Effector CD8-positive, alpha-beta T cell (primary cell): ENCODE results near the gene NQO2.
A peak's percentile ranks its signal among the peaks of the same experiment; 100 is the strongest.
"Not testable (repeated sequence)": the region's sequence is repeated elsewhere in the genome, so short reads cannot be mapped to it uniquely, and the experiment has no call there.

Experiments used
- DNase-seq: peaks from one replicate; lab custom pipeline; 2025; lab: John Stamatoyannopoulos, UW

Gene NQO2

DNA sequence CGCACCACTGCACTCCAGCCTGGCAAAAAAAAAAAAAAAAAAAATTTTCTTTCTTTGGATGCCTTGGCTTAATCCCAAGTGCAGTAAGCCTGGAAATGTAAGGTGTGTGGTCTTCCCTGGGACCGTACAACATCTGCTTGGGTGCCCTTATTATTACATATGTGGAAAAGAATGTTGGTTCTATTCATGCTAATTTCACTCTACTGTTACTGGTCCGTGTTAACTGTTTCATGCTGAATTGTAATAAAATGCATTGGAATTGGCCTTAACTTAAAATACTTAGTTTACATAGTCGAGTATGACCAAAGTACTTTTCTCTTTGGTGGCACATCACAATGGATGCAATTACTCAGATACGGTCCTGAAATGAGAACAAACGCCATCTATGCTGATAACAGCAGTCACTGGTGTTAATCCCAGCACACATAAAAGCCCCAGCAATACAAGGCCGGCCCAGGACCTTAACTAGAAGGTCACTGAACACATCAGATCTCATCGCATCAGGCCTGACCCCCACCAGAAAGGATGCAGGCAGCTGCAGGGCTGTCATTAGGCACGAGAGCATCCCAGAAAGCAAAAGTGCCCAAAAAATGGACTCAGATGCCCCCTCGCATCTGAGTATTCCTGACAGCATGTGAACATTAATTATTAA, 29.5 kb upstream of the NQO2 start:
- no peak for DNase-seq

DNA sequence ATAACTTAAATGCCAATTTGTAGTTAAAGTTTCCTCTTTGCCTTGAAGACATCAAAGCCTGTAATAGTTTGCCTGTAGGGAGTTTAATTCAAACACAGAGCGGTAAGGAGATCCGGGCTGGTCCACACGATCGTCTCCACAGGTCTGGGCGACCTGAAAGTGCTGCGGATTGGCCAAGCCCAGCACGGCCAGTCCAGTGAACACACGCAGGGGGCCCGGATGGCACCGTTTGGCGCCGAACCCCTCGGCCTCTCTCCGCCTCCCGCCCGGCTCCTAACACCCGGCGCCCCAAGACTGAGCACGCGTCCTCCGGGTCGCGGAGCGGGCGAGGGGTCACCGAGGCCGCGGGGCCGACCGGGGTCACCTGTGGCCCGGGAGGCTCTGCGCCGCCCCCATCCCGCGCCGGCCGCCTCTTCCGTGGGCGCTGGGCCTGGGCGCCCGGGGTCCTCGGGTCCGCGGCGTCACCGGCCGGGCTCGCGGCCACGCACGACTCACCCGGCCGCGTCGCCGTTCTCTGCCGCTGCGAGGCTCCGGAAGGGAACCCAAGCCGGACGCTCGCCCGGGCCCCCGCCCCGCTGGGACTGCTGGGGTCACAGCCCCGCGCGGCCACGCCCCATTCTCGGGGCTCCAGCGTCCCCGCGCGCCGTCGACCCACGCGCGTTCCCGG, 28.8 kb upstream of the NQO2 start:
- DNase-seq, result peak; percentile 22

DNA sequence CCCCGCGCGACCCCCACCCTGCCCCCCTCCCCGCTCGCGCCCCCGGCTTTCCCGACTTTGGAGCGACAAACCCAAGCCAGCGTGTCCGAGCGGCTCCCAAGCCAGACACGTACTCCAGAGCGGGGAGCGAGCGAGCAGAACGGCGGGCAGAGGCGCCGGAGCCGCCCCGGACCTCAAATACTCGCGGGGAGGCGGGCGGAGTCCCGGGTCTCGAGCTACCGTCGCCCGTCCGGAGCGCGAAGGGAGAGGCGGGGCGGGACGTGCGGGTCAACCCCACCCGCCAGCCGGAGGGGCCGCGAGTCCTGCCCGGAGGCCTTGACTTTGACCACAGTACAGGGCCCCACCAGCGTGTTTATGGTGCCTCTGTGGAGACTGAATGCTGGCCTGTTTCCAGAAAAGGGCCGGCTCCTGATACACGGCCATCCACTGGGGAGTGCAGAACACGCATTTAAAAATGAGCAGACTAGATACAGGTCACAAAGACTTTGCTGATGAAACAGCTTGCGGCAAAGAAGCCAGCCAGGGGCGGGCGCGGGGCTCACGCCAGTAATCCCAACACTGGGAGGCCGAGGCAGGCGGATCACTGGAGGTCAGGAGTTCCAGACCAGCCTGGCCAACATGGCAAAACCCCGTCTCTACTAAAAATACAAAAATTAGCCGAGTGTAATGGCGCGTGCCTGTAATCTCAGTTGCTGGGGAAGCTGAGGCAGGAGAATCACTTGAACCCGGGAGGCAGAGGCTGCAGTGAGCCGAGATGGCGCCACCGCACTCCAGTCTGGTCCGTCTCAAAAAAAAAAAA, 28.1 kb upstream of the NQO2 start, which contains the start of gene SERPINB6:
TSS of gene SERPINB6 (minus strand) at position 148 of the 799 bp plus-strand sequence. CDS start 12,235 bp downstream, outside the sequence.
- DNase-seq, result no peak

DNA sequence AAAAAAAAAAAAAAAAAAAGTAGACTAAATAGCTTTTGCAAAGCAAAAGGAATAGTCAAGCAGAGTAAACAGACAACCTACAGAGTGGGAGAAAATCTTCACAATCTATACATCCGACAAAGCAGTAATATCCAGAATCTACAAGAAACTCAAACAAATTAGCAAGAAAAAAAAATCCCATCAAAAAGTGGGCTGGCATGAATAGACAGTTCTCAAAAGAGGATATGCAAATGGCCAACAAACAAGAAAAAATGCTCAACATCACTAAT, 27.5 kb upstream of the NQO2 start:
- not testable (repeated sequence) for DNase-seq

DNA sequence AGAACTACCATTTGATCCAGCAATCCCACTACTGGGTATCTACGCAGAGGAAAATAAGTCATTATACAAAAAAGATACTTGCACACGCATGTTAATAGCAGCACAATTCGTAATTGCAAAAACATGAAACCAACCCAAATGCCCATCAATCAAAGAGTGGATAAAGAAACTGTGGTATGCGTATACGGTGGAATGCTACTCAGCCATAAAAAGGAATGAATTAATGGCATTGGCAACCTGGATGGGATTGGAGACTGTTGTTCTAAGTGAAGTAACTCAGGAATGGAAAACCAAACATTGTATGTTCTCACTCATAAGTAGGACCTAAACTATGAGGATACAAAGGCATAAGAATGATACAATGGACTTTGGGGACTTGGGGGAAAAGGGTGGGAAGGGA, 27.0 kb upstream of the NQO2 start:
- DNase-seq, result not testable (repeated sequence)

DNA sequence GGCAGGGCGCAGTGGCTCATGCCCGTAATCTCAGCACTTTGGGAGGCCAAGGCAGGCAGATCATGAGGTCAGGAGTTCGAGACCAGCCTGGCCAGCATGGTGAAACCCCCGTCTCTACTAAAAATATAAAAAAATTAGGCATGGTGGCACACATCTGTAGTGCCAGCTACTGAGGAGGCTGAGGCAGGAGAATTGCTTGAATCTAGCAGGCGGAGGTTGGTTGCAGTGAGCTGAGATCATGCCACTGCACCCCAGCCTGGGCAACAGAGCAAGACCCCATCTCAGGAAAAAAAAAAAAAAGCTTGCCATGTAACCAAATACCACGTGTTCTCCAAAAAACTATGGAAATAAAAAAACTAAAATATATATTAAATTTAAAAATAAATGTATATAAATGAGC, 26.5 kb upstream of the NQO2 start:
- not testable (repeated sequence) for DNase-seq

DNA sequence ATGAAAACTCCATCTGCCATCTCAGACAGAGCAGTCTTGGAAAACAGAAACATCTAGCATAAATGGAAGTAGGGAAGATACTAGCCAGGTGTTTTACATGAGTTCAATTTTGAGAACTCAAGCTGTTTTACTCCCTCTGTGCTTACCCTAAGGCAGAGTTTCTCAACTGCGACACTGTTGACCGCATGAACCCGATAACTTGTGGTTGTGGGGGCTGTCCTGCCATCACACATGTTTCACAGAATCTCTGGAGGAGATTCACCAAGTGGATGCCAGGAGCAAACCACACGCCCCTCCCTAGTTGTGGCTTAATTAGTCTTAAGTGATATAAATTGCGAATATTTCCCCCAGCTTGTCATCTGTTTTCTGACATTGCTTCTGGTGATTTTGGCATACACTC, 26.0 kb upstream of the NQO2 start:
- no peak for DNase-seq

DNA sequence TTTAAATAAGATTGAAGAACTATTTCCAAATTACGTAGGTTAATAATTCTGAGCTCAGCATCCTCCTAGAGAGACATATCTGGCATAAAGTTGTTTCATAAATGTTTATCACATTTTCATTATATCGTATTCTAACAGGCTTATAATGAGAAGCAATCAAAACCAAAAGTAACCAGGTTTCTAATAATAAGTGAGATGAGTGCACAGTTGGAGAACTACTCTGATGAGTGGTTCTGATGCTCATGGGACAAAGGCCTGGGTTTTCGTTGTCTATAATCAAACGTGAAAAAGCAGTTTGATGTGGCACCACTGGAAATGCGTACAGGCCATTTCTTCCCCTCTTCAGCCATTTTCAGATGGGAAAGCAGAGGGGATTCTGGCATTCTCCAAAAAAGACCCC, 23.6 kb upstream of the NQO2 start:
- DNase-seq, result no peak

DNA sequence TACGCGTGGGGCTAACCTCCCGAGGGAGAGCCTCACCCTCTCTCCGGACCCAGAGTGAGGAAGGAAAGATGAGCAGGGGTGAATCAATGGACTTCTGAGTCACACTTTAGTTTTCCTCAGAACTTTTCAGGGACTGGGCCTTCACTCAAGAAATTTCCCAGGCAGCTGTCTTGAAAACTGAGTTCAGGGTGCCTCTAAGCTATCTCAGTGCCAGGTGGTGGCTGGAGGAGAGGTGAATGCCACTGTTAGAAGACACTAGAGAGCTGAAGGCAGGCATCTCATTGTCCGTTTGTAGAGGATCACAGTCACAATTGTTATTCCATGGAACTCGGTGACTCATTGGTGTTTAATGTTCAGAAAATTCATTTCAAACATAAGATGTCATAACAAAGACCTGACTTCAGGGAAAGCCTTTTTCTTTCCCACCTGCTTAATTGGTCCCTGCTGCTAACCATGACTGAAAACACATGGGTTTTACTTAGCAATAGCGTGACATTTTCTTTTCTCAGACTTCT, 23.1 kb upstream of the NQO2 start:
- DNase-seq, result no peak

DNA sequence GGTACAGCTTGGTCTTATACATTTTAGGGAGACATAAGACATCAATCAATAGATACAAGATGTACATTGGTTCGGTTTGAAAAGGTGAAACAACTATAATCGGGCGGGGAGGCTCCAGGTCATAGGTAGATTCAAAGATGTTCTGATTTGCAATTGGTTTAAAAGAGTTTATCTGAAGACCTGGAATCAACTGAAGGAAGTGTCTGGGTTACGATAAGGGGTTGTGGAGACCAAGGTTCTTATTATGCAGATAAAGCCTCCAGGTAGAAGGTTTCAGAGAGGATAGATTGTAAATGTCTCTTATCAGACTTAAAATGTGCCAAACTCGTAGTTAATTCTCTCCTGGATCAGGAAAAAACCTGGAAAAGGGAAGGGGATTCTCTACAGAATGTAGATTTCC, 22.4 kb upstream of the NQO2 start:
- DNase-seq, result no peak

DNA sequence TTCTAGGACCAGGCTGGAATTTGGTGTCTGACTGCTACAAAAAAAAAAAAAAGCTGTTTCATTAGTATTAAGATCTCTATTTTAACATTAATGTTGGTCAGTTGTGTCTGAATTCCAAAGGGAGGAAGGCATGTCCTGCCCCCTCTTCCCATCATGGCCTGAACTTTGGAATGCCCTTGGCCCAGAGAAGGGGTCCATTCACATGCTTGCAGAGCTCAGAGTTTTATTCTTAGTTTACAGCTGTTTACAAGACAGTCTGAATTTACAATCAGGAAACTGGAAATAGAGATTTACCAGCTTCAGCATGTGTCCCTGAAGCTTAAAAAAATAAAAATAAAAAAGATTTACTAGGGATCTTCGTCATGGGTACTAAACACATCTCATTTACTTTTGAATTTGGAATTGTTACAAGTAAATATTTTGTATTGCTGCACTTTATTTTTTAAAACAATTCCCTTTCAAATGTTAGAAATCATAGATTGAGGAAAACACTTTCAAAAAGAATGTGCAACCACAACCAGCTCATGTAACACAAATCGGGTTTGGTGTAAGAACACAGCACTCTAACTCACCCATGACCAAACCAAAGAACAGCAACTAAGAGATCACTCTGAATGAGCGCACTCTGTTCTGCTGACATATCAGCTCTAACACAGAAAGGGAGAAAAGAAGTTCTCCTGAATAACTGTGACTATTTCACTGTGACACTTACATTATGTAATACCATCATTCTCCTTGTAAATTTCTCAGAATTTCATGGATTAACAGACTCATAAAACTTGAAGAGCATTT, 21.7 kb upstream of the NQO2 start:
- no peak for DNase-seq

DNA sequence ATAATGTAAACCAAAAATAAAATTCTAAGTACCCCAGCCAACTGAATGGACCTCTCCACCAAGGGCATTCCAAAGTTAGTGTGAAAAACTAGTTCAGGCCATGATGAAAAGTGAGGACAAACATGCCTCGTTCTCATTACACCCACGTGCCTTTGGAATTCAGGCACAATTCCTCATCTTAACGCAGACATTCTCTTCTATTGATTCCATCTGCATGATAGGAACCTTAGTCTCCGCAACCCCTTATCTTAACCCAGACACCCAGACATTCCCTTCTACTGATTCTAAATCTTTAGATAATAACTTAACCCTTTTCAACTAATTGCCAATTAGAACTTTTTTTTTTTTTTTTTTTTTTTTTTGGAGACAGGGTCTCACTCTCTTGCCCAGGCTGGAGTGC, 20.8 kb upstream of the NQO2 start:
- DNase-seq, result no peak

DNA sequence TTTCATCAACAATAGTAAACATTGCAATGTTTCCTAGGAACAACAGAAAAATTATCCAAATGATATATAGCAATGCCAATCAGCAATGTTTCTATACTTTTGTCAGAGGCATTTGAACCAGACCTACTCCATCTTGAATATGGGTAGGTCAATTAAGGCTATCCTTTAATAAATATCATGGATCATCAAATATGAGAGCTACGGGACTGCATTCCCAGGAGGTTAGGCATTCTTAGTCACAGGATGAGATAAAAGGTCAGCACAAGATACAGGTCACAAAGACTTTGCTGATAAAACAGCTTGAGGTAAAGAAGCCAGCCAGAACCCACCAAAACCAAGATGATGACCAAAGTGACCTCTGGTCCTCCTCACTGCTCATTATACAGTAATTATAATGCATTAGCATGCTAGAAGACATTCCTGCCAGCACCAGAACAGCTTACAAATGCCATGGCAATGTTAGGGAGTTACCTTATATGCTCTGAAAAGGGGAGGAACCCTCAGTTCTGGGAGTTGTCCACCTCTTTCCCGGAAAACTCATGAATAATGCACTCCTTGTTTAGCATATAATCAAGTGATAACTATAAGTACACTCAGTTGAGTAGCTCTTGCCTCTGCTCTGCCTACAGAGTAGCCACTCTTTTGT, 19.8 kb upstream of the NQO2 start:
- no peak for DNase-seq

DNA sequence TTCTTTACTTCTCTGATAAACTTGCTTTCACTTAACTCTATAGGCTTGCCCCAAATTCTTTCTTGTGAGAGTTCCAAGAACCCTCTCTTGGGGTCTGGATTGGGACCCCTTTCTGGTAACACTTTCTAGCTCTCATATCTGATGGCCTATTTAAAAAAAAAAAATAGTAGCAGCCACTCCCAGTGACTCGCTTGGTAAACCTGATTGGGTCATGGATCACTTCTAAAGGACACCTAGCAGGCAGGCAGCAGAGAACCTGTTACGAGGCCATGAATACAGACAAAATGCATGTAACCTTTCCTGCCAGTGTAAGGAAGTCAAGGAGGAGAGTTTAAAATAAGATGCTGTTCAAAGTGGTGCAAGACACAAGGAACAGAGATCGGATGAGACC, 19.2 kb upstream of the NQO2 start:
- DNase-seq, result no peak

DNA sequence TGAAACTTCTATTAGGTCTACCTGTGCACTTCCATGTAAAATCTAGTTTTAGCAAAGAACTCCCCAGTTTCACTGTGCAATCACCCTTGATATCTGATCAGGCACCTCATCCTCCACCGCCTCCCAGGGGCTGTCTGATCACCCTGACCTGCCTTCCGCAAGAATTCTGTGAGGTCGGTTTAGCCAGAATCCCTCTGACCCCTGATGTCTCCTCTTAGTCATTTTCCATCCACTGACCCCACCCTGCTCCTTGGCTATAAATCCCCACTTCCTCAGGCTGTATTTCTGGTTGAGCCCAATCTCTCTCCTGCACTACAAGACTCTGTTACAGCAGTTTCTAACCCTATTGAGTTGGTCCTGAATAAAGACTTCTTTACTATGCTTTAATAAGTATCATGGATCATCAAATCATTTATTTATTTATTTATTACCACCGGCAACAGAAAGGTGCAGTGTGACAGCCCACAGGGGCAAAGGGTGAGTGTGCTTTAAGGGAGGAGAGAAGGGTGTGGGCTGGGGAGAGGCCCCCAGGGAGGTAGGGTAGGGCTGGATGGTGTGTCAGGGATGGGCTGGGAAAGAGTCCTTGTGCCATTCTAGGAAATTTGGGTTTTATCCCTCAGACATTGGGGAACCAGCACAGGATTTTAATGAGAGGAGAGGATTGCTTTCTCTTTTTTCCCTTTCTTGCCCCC, 17.1 kb upstream of the NQO2 start:
- no peak for DNase-seq

DNA sequence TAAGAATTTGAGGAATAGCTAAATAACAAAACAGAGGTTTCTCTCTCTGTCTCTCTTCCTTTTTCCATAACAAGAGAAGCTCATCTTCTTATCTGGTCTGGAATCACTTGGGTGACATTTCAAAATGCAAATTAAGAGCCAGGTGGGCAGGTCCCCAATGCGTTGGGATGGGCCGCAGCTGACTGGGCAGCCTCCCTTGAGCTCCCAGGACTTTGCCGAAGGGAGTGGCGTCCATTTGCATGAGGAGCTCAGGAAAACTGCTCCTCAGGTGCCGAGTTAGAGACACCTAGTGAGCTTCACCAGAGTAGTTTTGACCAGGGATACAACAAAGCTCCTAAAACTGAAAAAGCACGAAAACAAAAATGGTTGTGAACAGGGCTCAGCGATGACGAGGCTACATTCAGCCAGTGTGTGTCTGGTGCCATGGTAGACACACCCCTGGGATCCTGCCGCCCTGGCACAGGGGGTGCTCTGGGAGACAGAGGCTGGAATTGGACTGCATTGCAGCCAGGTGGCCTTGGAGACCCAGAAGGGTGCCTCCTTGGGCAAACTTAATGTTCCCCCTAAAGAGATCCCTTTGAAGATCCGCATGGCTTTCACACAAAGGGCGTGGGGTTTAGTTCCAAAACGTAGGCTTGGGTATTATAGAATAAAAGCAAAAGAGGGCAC, 14.8 kb upstream of the NQO2 start:
- DNase-seq, result no peak

DNA sequence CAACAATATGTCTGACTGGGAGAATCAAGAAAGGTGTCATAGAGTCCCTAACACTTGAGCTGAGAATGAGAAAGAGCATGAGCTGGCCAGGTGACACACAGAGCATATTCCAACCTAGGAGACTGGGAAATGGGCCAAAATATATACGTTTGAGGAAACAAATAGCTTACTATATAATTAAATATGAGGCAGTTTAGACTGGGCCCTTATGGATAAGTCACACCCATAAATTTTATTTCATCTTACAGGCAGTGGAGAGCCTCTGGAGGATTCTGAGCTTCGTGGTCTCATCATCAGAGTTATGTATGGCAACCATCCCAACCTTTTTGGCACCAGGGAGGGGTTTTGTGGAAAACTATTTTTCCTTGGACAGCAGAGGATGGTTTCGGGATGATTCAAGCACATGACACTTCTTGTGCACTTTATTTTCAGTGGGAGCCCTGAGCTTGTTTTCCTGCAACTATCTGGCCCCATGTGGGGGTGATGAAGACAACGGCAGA, 12.9 kb upstream of the NQO2 start:
- DNase-seq, result no peak

DNA sequence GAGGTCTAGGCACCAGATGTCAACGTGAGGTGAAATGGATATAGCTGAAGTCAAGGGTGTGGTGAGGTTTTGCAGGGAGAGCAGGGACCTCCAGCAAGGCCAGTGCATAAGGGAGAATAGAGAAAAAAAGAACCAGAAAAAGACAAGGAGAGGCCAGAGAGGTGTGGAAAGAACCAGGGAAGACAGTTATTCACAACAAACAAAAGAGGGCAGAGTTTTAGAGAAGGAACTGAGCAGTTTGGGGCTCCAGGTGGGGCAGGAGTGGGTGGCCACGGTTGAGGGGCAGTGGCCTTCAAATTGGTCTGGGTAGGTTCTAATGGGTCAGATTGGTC, 11.6 kb upstream of the NQO2 start:
- DNase-seq, result no peak

DNA sequence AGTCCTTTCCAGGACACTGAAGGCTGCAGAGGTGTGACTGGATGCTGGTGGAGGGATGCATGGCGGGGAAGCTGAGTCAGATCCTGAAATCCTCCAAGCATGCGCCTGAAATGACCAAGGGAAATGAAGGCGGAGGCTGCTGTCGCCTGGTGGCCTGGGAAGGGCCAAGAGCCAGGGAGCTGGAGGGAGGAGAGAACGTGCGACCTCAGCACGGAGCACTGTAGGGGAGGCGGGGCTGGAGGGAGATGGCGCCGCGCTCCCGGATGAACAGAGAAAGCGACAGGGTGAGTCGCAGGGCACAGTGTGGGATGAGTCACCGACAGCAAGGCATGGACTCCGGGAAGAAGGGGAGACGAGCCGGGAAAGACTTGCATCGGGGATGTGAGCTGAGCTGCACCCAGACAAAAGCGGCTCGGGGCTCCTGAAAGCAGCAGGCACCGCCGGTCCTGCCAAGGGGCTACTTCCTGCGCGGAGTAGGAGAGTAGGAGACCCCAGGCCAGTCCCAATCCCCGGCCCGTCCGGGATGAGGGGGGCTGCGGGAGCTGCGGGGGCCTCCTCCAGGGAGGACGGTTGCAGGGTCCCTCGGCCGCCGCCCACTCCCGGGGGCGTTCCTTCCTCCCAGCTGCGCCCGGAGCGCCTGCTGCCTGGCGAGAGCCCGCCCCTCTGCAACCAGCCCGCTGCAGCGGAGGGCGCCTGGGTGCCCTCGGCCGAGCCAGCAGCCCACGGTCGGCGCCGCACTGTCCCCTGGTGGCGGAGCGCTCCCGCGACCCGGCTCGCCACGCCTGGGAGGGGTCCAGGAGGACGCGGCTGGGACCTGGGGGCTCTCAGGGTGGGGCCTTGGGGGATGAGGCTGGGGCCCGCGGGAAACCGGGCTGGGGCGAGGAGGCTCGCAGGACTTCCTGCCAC, 11.0 kb upstream of the NQO2 start:
- DNase-seq, result peak; percentile 56
